Measurements from ENCODE around the gene FAM53B.

The FAM53B gene

GRCh38 chr10:124596962-124597845 lies 147.0 kb downstream of the FAM53B start:
- in situ Hi-C loops (cut with MboI; ENCODE audit: low pct_unique_long_range_greater_than_20kb, low sequenced_read_pairs, unreplicated experiment), result no loop called here
- no peak for TF ChIP-seq CTCF (IDR thresholded peaks at IDR 0.05; ENCODE audit: extremely low read depth, insufficient read depth, missing control alignments)
- no peak for DNase-seq (ENCODE audit: low spot score)

GRCh38 chr10:124596116-124596785 lies 147.9 kb downstream of the FAM53B start:
- no peak for TF ChIP-seq CTCF (IDR thresholded peaks at IDR 0.05; ENCODE audit: extremely low read depth, insufficient read depth, missing control alignments)
- DNase-seq (ENCODE audit: low spot score), result no peak
- in situ Hi-C loops (cut with MboI; ENCODE audit: low pct_unique_long_range_greater_than_20kb, low sequenced_read_pairs, unreplicated experiment), result no loop called here

GRCh38 chr10:124595143-124595883 lies 148.9 kb downstream of the FAM53B start:
- in situ Hi-C loops (cut with MboI; ENCODE audit: low pct_unique_long_range_greater_than_20kb, low sequenced_read_pairs, unreplicated experiment), result no loop called here
- TF ChIP-seq CTCF (IDR thresholded peaks at IDR 0.05; ENCODE audit: extremely low read depth, insufficient read depth, missing control alignments), result no peak
- DNase-seq (ENCODE audit: low spot score), result no peak

DNA sequence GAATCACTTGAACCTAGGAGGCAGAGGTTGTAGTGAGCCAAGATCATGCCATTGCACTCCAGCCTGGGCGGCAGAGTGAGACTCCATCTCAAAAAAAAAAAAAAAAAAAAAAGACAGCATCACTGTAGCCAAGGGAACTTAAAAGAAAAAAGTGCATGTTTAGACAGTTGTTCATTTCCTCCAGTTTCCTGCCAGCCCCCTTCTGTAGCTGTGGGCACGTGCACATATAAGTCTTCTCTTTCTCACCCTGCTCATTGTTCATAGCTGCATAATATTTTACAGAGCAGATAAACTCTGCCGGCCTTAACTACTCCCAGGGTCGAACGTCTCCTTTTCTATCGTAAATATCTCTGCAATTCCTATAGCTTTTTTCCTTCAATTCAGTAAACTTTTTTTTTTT lies 149.9 kb downstream of the FAM53B start:
- DNase-seq (ENCODE audit: low spot score), result no peak
- in situ Hi-C loops (cut with MboI; ENCODE audit: low pct_unique_long_range_greater_than_20kb, low sequenced_read_pairs, unreplicated experiment), result no loop called here

GRCh38 chr10:124593431-124593985 lies 150.7 kb downstream of the FAM53B start:
- no peak for TF ChIP-seq CTCF (IDR thresholded peaks at IDR 0.05; ENCODE audit: extremely low read depth, insufficient read depth, missing control alignments)
- in situ Hi-C loops (cut with MboI; ENCODE audit: low pct_unique_long_range_greater_than_20kb, low sequenced_read_pairs, unreplicated experiment), result no loop called here
- no peak for DNase-seq (ENCODE audit: low spot score)

More for the DNA sequence above, 149.9 kb downstream of the FAM53B start:
- TF ChIP-seq CTCF (IDR thresholded peaks at IDR 0.05; ENCODE audit: extremely low read depth, insufficient read depth, missing control alignments), result no peak
